ENCODE measurements around the gene RNU6-9. TPM values are rescaled to one million over a fixed set of nuclear protein-coding genes. Genes with fewer than 3 reads are reported as not detected.

RNU6-9 gene
- total RNA-seq, 2 experiments from 2014 or later: not detected

GRCh38 chr19:870963-871401, 22.3 kb upstream of the RNU6-9 start:
- Mint-ChIP-seq H3K9me3 (no peaks in the 10 kb centered on the region), H3K4me3 (no peak overlapping the region), H3K4me1 (ENCODE audit: low read depth) (peaks cover 18% of the 10 kb centered on the region), H3K27me3 (no peaks in the 10 kb centered on the region), H3K27ac (peak overlapping the region; percentile 51), H3K36me3 (ENCODE audit: low read depth) (peaks cover 33% of the 10 kb centered on the region)
- Histone ChIP-seq H3K27me3 (ENCODE audit: control insufficient read depth in 1 of 2, insufficient read depth in 2 of 2, low read length in 2 of 2) (no peaks in the 10 kb centered on the region), H3K4me3 (ENCODE audit: low read length) (no peak overlapping the region), H3K4me1 (ENCODE audit: insufficient read depth, low read length) (peaks cover 16% of the 10 kb centered on the region), H3K36me3 (ENCODE audit: insufficient read depth, low read length) (peaks cover 43% of the 10 kb centered on the region), H3K9me3 (ENCODE audit: control insufficient read depth in 1 of 2, insufficient read depth in 1 of 2, low read length in 2 of 2) (no peaks in the 10 kb centered on the region), H3K27ac (ENCODE audit: low read depth in 1 of 2, low read length in 2 of 2) (no peak overlapping the region)
- TF ChIP-seq, protein P1, sequence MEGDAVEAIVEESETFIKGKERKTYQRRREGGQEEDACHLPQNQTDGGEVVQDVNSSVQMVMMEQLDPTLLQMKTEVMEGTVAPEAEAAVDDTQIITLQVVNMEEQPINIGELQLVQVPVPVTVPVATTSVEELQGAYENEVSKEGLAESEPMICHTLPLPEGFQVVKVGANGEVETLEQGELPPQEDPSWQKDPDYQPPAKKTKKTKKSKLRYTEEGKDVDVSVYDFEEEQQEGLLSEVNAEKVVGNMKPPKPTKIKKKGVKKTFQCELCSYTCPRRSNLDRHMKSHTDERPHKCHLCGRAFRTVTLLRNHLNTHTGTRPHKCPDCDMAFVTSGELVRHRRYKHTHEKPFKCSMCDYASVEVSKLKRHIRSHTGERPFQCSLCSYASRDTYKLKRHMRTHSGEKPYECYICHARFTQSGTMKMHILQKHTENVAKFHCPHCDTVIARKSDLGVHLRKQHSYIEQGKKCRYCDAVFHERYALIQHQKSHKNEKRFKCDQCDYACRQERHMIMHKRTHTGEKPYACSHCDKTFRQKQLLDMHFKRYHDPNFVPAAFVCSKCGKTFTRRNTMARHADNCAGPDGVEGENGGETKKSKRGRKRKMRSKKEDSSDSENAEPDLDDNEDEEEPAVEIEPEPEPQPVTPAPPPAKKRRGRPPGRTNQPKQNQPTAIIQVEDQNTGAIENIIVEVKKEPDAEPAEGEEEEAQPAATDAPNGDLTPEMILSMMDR (IDR thresholded peaks at IDR 0.05): no peak
- ChIA-PET POLR2A (no interaction called here), CTCF (interaction anchor here (1.1 kb wide), 1 partner anchor 370 kb away, joined by 3 read pairs; no protein-coding TSS in a partner anchor)
- DNase-seq: no peak
- no peak for ATAC-seq (ENCODE audit: poor library complexity)
- intact Hi-C loops (cut with DNase I, micrococcal nuclease): no loop called here

- DNase-seq (peak in 5 of 14 experiments; percentile 29 to 69 (median 52)), ATAC-seq (ENCODE audit: poor library complexity) (no peak)
- no peaks in the 10 kb centered on the region for H3K27me3 Mint-ChIP-seq
- CTCF ChIA-PET: interaction anchor here (1.1 to 2.1 kb wide), 2 partner anchors 8 to 369 kb away, joined by 3 to 13 read pairs; no protein-coding TSS in a partner anchor
- intact Hi-C loops (cut with DNase I, micrococcal nuclease): loop anchor here (2.0 kb wide), 1 partner anchor 21 kb away; the partner anchor contains the start of genes MED16 (in 2 of the 2) and RNU6-9 (in 2 of the 2)
- no peaks in the 10 kb centered on the region for H3K9me3 Mint-ChIP-seq
- TF ChIP-seq, protein P1 (IDR thresholded peaks at IDR 0.05): no peak
- H3K27ac Mint-ChIP-seq: peak overlapping the region; percentile 94
- H3K9me3 ChIP-seq (ENCODE audit: control insufficient read depth in 1 of 2, insufficient read depth in 1 of 2, low read length in 2 of 2): no peaks in the 10 kb centered on the region
- peak overlapping the region; percentile 41 to 62 for H3K27ac ChIP-seq (ENCODE audit: low read depth in 1 of 2, low read length in 2 of 2)
- peaks cover 18% of the 10 kb centered on the region for H3K4me1 Mint-ChIP-seq (ENCODE audit: low read depth)
- peaks cover 46% of the 10 kb centered on the region for H3K36me3 ChIP-seq (ENCODE audit: insufficient read depth, low read length)
- POLR2A ChIA-PET: interaction anchor here (1.1 to 3.1 kb wide), 6 partner anchors 8 to 113 kb away, joined by 5 to 11 read pairs (median 7); partner anchors contain the start of genes MED16, RNU6-9 and WDR18
- no peaks in the 10 kb centered on the region for H3K27me3 ChIP-seq (ENCODE audit: control insufficient read depth in 1 of 2, insufficient read depth in 2 of 2, low read length in 2 of 2)
- peaks cover 37% of the 10 kb centered on the region for H3K36me3 Mint-ChIP-seq (ENCODE audit: low read depth)
- peak overlapping the region; percentile 58 for H3K4me3 ChIP-seq (ENCODE audit: low read length)
- H3K4me1 ChIP-seq (ENCODE audit: insufficient read depth, low read length): peaks cover 16% of the 10 kb centered on the region
- H3K4me3 Mint-ChIP-seq: peak overlapping the region; percentile 89
Observed at GRCh38 chr19:871446-872265, 21.6 kb upstream of the RNU6-9 start.

GRCh38 chr19:872266-872951, 20.9 kb upstream of the RNU6-9 start:
- Mint-ChIP-seq H3K4me1 (ENCODE audit: low read depth) (peaks cover 18% of the 10 kb centered on the region), H3K36me3 (ENCODE audit: low read depth) (peaks cover 39% of the 10 kb centered on the region), H3K27ac (peak overlapping the region; percentile 94), H3K9me3 (no peaks in the 10 kb centered on the region), H3K4me3 (peak overlapping the region; percentile 89), H3K27me3 (no peaks in the 10 kb centered on the region)
- Histone ChIP-seq H3K36me3 (ENCODE audit: insufficient read depth, low read length) (peaks cover 46% of the 10 kb centered on the region), H3K4me3 (ENCODE audit: low read length) (peak overlapping the region; percentile 58), H3K9me3 (ENCODE audit: control insufficient read depth in 1 of 2, insufficient read depth in 1 of 2, low read length in 2 of 2) (no peaks in the 10 kb centered on the region), H3K4me1 (ENCODE audit: insufficient read depth, low read length) (peaks cover 16% of the 10 kb centered on the region), H3K27ac (ENCODE audit: low read depth in 1 of 2, low read length in 2 of 2) (peak overlapping the region; percentile 41 to 62), H3K27me3 (ENCODE audit: control insufficient read depth in 1 of 2, insufficient read depth in 2 of 2, low read length in 2 of 2) (no peaks in the 10 kb centered on the region)
- DNase-seq (peak; percentile 72 to 93 (median 80)), ATAC-seq (ENCODE audit: poor library complexity) (peak; percentile 82)
- TF ChIP-seq, protein P1 (IDR thresholded peaks at IDR 0.05): no peak
- POLR2A ChIA-PET: interaction anchor here (0.6 to 3.1 kb wide), 10 partner anchors 8 to 1604 kb away, joined by 3 to 11 read pairs (median 5); partner anchors contain the start of genes MED16, RNU6-9 and WDR18
- CTCF ChIA-PET: interaction anchor here (2.1 kb wide), 1 partner anchor 9 kb away, joined by 13 read pairs; no protein-coding TSS in a partner anchor
- intact Hi-C loops (cut with DNase I, micrococcal nuclease): loop anchor here (2.0 kb wide), 1 partner anchor 20 kb away; the partner anchor contains the start of genes MED16 (in 2 of the 2) and RNU6-9 (in 2 of the 2)
